Thyroid gland (tissue), 4 donors: ENCODE results near the gene TYRO3.

ENCODE experiments used
- CTCF ChIP-seq, 6 experiments: fragments of 200-600 bp in 3 of 6; fragments of 450-650 bp in 3 of 6; sonication (generic) in 3 of 6; IDR thresholded peaks; one replicate each; pipeline ENCODE4 v1.5.1; 2016 to 2019; ENCODE audit warnings: antibody characterized with exemption in 6 of 6, mild to moderate bottlenecking in 2 of 6, inconsistent platforms in 1 of 6, moderate library complexity in 1 of 6
- POLR2A ChIP-seq, 2 donors: fragments of 450-650 bp; IDR thresholded peaks; one replicate each; pipeline ENCODE4 v1.6.1; 2017; ENCODE audit warnings: antibody characterized with exemption in 2 of 2, mild to moderate bottlenecking in 2 of 2, moderate library complexity in 1 of 2

GRCh38 chr15:41562244-41562643, 3.2 kb downstream of the TYRO3 start:
- TF ChIP-seq CTCF (IDR thresholded peaks at IDR 0.05) (no peak), POLR2A (IDR thresholded peaks at IDR 0.05) (no peak)
